Natural killer cell (primary cell): ENCODE results near the gene RNF144B. TPM values are rescaled to one million over a fixed set of nuclear protein-coding genes. Genes with fewer than 3 reads are reported as not detected.

Experiments
- ATAC-seq, 3 donors: fragments of 150-1000 bp in 2 of 3; fragments of 200-7000 bp in 1 of 3; cut with Tn5 transposase; 1 replicate in 1 of 3; 2 replicates in 2 of 3; pipeline ENCODE4 v1.10.0; 2021; ENCODE audit warnings: mild to moderate bottlenecking in 2 of 3, moderate library complexity in 2 of 3
- DNase-seq, 2 donors: peaks; one replicate each; pipeline versions ENCODE4 v3.0.0 to v3.0.0-alpha.2; 2013 to 2021; ENCODE audit warnings: mixed read lengths in 1 of 2
- H3K27ac ChIP-seq: one replicate; pipeline ENCODE4 v1.5.1; 2013; ENCODE audit warnings: mild to moderate bottlenecking, low read length
- H3K27me3 ChIP-seq: one replicate; pipeline ENCODE4 v1.6.1; 2013; ENCODE audit warnings: low read length; ENCODE audit not compliant: control insufficient read depth, insufficient read depth
- H3K36me3 ChIP-seq: one replicate; pipeline ENCODE4 v1.6.1; 2013; ENCODE audit warnings: low read length; ENCODE audit not compliant: control insufficient read depth, insufficient read depth
- H3K4me1 ChIP-seq: one replicate; pipeline ENCODE4 v1.6.1; 2013; ENCODE audit warnings: low read length; ENCODE audit not compliant: control insufficient read depth, insufficient read depth
- H3K4me3 ChIP-seq: one replicate; pipeline ENCODE4 v1.5.1; 2013; ENCODE audit warnings: low read length
- H3K9me3 ChIP-seq: one replicate; pipeline ENCODE4 v1.6.1; 2013; ENCODE audit warnings: low read length; ENCODE audit not compliant: control insufficient read depth, insufficient read depth
- H3K27ac Mint-ChIP-seq, 2 donors: one replicate each; pipeline ENCODE4 v1.8.0; 2022; ENCODE audit warnings: mild to moderate bottlenecking in 2 of 2, mixed read lengths in 2 of 2, moderate library complexity in 1 of 2
- H3K27me3 Mint-ChIP-seq, 2 donors: one replicate each; pipeline ENCODE4 v1.8.0; 2022; ENCODE audit warnings: low read depth in 2 of 2, mixed read lengths in 2 of 2
- H3K36me3 Mint-ChIP-seq: one replicate; pipeline ENCODE4 v1.8.0; 2022; ENCODE audit warnings: mixed read lengths
- H3K4me1 Mint-ChIP-seq, 2 donors: one replicate each; pipeline ENCODE4 v1.8.0; 2022; ENCODE audit warnings: mixed read lengths in 2 of 2
- H3K4me3 Mint-ChIP-seq: one replicate; pipeline ENCODE4 v1.8.0; 2022; ENCODE audit warnings: mild to moderate bottlenecking, moderate library complexity, mixed read lengths
- H3K9me3 Mint-ChIP-seq, 2 donors: one replicate each; pipeline ENCODE4 v1.8.0; 2022; ENCODE audit warnings: mixed read lengths in 2 of 2
- WGBS: methylation state at CpG from one replicate; pipeline ENCODE4 v1.1.7; 2013; ENCODE audit warnings: missing lambda C conversion rate; ENCODE audit not compliant: insufficient coverage; 5-methylcytosine and 5-hydroxymethylcytosine counted together
- intact Hi-C: fragments of 100-400 bp; cut with micrococcal nuclease; formaldehyde crosslinking; loops from one replicate; pipeline ENCODE4 v1.14.2; 2022
- total RNA-seq, 4 donors: library from RNA; stranded (reverse); fragments of 120-200 nt in 1 of 4; gene quantifications; one replicate each; pipeline versions ENCODE4 v1.2.3 to v1.2.4, GENCODE V29; 2013 to 2022
- TF ChIP-seq, protein P1 (sequence below): fragments of 200-600 bp; IDR thresholded peaks from one replicate; pipeline ENCODE4 v1.8.0; 2022; ENCODE audit warnings: antibody characterized with exemption

Gene RNF144B
- total RNA-seq, 3 donors from 2014 or later (not counting 1 experiment from before 2014, with no cell fraction given): 3.3 to 10.5 (median 5.2) TPM

DNA sequence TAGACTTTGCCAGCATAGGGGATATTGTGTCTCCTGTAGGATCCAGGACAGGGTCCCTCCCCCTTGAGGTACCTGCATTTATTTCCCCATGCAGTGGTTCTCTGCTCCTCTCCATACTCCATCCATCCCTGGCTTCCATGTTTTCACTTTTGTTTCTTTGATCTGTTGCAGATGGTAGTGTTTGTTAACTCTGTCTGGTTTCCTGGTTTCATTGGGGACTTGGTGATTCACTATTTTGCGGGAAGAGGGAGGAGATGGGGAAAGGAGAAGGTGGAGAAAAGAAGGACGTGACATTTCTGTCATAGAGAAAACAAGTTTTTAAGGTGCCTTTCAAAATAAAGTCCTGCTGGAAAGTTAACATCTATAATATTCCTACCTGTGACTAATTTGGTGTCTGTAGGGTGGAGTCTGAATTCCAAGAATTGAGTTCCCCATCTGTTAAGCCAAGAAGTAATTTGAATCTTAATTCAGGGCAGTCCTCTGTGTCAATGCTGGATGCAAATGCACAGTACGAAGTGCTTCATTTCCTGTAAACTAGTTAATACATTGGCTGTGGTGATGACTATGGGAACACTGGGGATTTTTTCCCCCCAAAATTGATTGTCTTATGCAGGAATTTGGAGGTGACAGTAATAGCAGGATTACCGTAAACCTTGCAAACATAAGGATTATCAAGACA lies 6.9 kb upstream of the RNF144B start:
- Mint-ChIP-seq H3K4me3 (no peak overlapping the region), H3K9me3 (no peaks in the 10 kb centered on the region), H3K4me1 (no peaks in the 10 kb centered on the region), H3K27ac (no peak overlapping the region), H3K27me3 (peaks cover 6 to 25% of the 10 kb centered on the region in 2 donors), H3K36me3 (no peaks in the 10 kb centered on the region)
- Histone ChIP-seq H3K4me3 (no peak overlapping the region), H3K36me3 (no peaks in the 10 kb centered on the region), H3K4me1 (no peaks in the 10 kb centered on the region), H3K27ac (no peak overlapping the region), H3K9me3 (no peaks in the 10 kb centered on the region), H3K27me3 (no peaks in the 10 kb centered on the region)
- DNase-seq (no peak), ATAC-seq (no peak)
- TF ChIP-seq, protein P1, sequence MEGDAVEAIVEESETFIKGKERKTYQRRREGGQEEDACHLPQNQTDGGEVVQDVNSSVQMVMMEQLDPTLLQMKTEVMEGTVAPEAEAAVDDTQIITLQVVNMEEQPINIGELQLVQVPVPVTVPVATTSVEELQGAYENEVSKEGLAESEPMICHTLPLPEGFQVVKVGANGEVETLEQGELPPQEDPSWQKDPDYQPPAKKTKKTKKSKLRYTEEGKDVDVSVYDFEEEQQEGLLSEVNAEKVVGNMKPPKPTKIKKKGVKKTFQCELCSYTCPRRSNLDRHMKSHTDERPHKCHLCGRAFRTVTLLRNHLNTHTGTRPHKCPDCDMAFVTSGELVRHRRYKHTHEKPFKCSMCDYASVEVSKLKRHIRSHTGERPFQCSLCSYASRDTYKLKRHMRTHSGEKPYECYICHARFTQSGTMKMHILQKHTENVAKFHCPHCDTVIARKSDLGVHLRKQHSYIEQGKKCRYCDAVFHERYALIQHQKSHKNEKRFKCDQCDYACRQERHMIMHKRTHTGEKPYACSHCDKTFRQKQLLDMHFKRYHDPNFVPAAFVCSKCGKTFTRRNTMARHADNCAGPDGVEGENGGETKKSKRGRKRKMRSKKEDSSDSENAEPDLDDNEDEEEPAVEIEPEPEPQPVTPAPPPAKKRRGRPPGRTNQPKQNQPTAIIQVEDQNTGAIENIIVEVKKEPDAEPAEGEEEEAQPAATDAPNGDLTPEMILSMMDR: no peak
- WGBS: 93% methylated on average over 3 of the region's 4 CpGs
- intact Hi-C loops: no loop called here

DNA sequence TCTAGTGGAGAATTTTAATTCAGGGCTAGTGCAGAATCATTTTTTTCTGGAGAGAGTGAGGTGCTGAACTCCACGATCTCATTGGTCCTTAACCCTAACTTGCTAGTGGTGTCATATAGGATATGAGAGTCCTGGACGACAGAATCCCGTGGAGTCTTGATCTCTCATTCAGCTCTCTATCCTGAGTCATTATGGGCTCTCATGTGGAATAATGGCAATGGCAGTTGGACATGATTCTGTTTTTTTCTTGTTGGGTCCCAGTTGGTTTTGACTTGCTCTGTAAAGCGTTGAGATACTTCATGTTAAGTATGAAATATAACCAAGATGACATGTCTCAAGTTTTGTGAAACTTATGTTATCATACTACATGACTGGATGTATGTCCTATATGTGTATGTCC lies 6.3 kb upstream of the RNF144B start:
- no peaks in the 10 kb centered on the region for H3K9me3 Mint-ChIP-seq
- H3K4me1 ChIP-seq: no peaks in the 10 kb centered on the region
- no peaks in the 10 kb centered on the region for H3K36me3 ChIP-seq
- no peaks in the 10 kb centered on the region for H3K9me3 ChIP-seq
- H3K36me3 Mint-ChIP-seq: no peaks in the 10 kb centered on the region
- peaks cover 3 to 25% of the 10 kb centered on the region in 2 donors for H3K27me3 Mint-ChIP-seq
- no peak overlapping the region for H3K4me3 ChIP-seq
- no peak overlapping the region for H3K4me3 Mint-ChIP-seq
- no peaks in the 10 kb centered on the region for H3K4me1 Mint-ChIP-seq
- intact Hi-C loops: no loop called here
- 100% methylated on average over 4 of the region's 4 CpGs for WGBS
- H3K27ac ChIP-seq: no peak overlapping the region
- no peak overlapping the region for H3K27ac Mint-ChIP-seq
- no peak for DNase-seq
- ATAC-seq: no peak
- H3K27me3 ChIP-seq: no peaks in the 10 kb centered on the region
- TF ChIP-seq, protein P1: no peak

DNA sequence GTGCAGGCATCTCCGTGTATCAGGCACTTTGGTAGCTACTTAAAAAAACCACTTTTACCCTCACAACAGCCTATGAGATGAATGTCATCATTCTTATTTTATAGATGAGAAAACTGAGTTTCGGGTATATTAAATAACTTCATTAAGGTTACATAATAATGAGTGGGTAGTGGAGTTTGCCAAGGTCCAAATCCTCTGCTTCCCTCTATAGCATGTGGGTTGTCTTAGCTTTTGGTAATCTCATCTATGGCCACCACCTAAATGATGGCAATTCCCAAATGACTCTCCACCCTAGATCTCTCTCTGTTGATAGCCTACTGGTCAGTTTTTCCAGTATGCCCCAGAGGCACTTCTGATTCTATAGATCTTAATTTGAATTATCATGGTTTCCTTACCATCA lies 3.7 kb upstream of the RNF144B start:
- intact Hi-C loops: no loop called here
- H3K4me1 Mint-ChIP-seq: peaks cover 22 to 24% of the 10 kb centered on the region in 2 donors
- WGBS: 100% methylated on average over 1 of the region's 2 CpGs
- no peak overlapping the region for H3K27ac Mint-ChIP-seq
- H3K36me3 Mint-ChIP-seq: no peaks in the 10 kb centered on the region
- TF ChIP-seq, protein P1: no peak
- DNase-seq (no peak), ATAC-seq (no peak)
- no peak overlapping the region for H3K4me3 ChIP-seq
- peaks cover 4% of the 10 kb centered on the region for H3K4me1 ChIP-seq
- H3K27me3 Mint-ChIP-seq: peaks cover 3 to 25% of the 10 kb centered on the region in 2 donors
- no peaks in the 10 kb centered on the region for H3K36me3 ChIP-seq
- H3K9me3 Mint-ChIP-seq: no peaks in the 10 kb centered on the region
- no peak overlapping the region for H3K4me3 Mint-ChIP-seq
- H3K9me3 ChIP-seq: no peaks in the 10 kb centered on the region
- no peak overlapping the region for H3K27ac ChIP-seq
- H3K27me3 ChIP-seq: no peaks in the 10 kb centered on the region

DNA sequence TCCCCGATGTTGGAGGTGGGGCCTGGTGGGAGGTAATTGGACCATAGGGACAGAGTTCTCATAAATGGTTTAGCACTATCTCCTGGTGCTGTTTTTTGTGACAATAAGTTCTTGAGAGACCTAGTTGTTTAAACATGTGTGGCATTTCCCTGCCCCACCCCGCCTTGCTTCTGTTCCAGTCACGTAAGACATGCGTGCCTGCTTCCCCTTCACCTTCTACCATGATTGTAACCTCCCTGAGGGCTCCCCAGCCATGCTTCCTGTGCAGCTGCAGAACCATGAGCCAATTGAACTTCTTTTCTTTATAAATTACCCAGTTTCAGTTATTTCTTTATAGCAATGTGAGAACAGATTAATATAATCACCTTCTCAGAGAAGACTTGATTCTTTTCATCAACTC lies 2.5 kb upstream of the RNF144B start:
- TF ChIP-seq, protein P1: no peak
- Mint-ChIP-seq H3K36me3 (no peaks in the 10 kb centered on the region), H3K27ac (no peak overlapping the region), H3K4me1 (peaks cover 30 to 36% of the 10 kb centered on the region in 2 donors), H3K4me3 (no peak overlapping the region), H3K27me3 (peaks cover 3 to 14% of the 10 kb centered on the region in 2 donors), H3K9me3 (no peaks in the 10 kb centered on the region)
- DNase-seq (no peak), ATAC-seq (no peak)
- H3K36me3 ChIP-seq: no peaks in the 10 kb centered on the region
- peaks cover 4% of the 10 kb centered on the region for H3K4me1 ChIP-seq
- no peaks in the 10 kb centered on the region for H3K27me3 ChIP-seq
- WGBS: 91% methylated on average over 4 of the region's 4 CpGs
- H3K4me3 ChIP-seq: no peak overlapping the region
- H3K9me3 ChIP-seq: no peaks in the 10 kb centered on the region
- intact Hi-C loops: no loop called here
- H3K27ac ChIP-seq: no peak overlapping the region
